DOHH2 (cell line): ENCODE results near the gene CYBA.
"Not testable (repeated sequence)": the region's sequence is repeated elsewhere in the genome, so short reads cannot be mapped to it uniquely, and the experiment has no call there.

ENCODE experiments used
- H3F3A ChIP-seq: fragments of 200-600 bp; sonication (generic), shearing (Covaris generic); 2 replicates; pipeline ENCODE4 v1.6.0; 2016; ENCODE audit warnings: antibody characterized with exemption, mild to moderate bottlenecking; ENCODE audit not compliant: control insufficient read depth, insufficient read depth
- H3K27ac ChIP-seq: fragments of 200-600 bp; sonication (generic); 2 replicates; pipeline ENCODE4 v1.5.1; 2014; ENCODE audit warnings: low read depth, mild to moderate bottlenecking, low read length, moderate library complexity
- H3K27me3 ChIP-seq: fragments of 200-600 bp; sonication (generic); 2 replicates; pipeline ENCODE4 v1.6.1; 2014; ENCODE audit warnings: mild to moderate bottlenecking, low read length, mixed read lengths; ENCODE audit not compliant: control insufficient read depth
- H3K36me3 ChIP-seq: fragments of 200-600 bp; sonication (generic); 2 replicates; pipeline ENCODE4 v1.6.1; 2014; ENCODE audit warnings: mild to moderate bottlenecking, low read length, moderate library complexity, mixed read lengths; ENCODE audit not compliant: control insufficient read depth
- H3K4me1 ChIP-seq: fragments of 200-600 bp; sonication (generic); 2 replicates; pipeline ENCODE4 v1.6.1; 2014; ENCODE audit warnings: mild to moderate bottlenecking, low read length, mixed read lengths; ENCODE audit not compliant: control insufficient read depth
- H3K4me2 ChIP-seq: fragments of 200-600 bp; sonication (generic); 2 replicates; pipeline ENCODE4 v1.6.0; 2014; ENCODE audit warnings: mild to moderate bottlenecking, low read length, moderate library complexity
- H3K4me3 ChIP-seq: fragments of 200-600 bp; sonication (generic); 2 replicates; pipeline ENCODE4 v1.5.1; 2014; ENCODE audit warnings: mild to moderate bottlenecking, low read length, mixed read lengths
- H3K79me2 ChIP-seq: fragments of 200-600 bp; sonication (generic); 2 replicates; pipeline ENCODE4 v1.6.1; 2014; ENCODE audit warnings: mild to moderate bottlenecking, low read length, mixed read lengths; ENCODE audit not compliant: control insufficient read depth
- H3K9me2 ChIP-seq: fragments of 200-600 bp; sonication (generic); replicated peaks from 2 replicates; pipeline ENCODE4 v1.6.1; 2014; ENCODE audit warnings: mild to moderate bottlenecking, low read length, mixed read lengths; ENCODE audit not compliant: control insufficient read depth
- H3K9me3 ChIP-seq: fragments of 200-600 bp; sonication (generic); 2 replicates; pipeline ENCODE4 v1.6.1; 2014; ENCODE audit warnings: antibody characterized with exemption, low read length, mixed read lengths; ENCODE audit not compliant: control insufficient read depth, insufficient read depth
- H4K20me1 ChIP-seq: fragments of 200-600 bp; sonication (generic); 2 replicates; pipeline ENCODE4 v1.6.0; 2014; ENCODE audit warnings: low read depth, mild to moderate bottlenecking, antibody characterized with exemption, low read length, moderate library complexity; ENCODE audit not compliant: control insufficient read depth, insufficient read depth
- CTCF ChIP-seq: fragments of 200-600 bp; sonication (generic); IDR thresholded peaks from one replicate; pipeline ENCODE4 v1.5.1; 2014; ENCODE audit warnings: antibody characterized with exemption, mild to moderate bottlenecking, low read depth, low read length; ENCODE audit not compliant: poor library complexity, severe bottlenecking
- EZH2phosphoT487 ChIP-seq: fragments of 200-600 bp; sonication (generic); IDR thresholded peaks from 2 replicates; pipeline ENCODE4 v1.6.1; 2017; ENCODE audit warnings: borderline replicate concordance, mild to moderate bottlenecking, antibody characterized with exemption, low read length, moderate library complexity, mixed read lengths

CYBA gene

GRCh38 chr16:88671806-88672205 is 21.0 kb upstream of the CYBA start:
- Histone ChIP-seq H3K9me2 (no peaks in the 10 kb centered on the region), H3K4me1 (peaks cover 7% of the 10 kb centered on the region; the same call in 1 of the 2 replicates)

GRCh38 chr16:88669980-88670379 is 19.1 kb upstream of the CYBA start:
- peaks cover 29% of the 10 kb centered on the region for H3K36me3 ChIP-seq
- no peak for TF ChIP-seq EZH2phosphoT487
- no peak for TF ChIP-seq CTCF
- H3K4me1 ChIP-seq, result peaks cover 23% of the 10 kb centered on the region
- no peaks in the 10 kb centered on the region for H3K27me3 ChIP-seq
- no peak overlapping the region for H3K27ac ChIP-seq
- no peak overlapping the region for H3K4me2 ChIP-seq
- H4K20me1 ChIP-seq, result no peaks in the 10 kb centered on the region
- no peaks in the 10 kb centered on the region for H3K9me3 ChIP-seq
- no peaks in the 10 kb centered on the region for H3K9me2 ChIP-seq
- peaks cover 12% of the 10 kb centered on the region for H3K79me2 ChIP-seq
- H3K4me3 ChIP-seq, result no peak overlapping the region
- peaks cover 7% of the 10 kb centered on the region for H3F3A ChIP-seq

More at GRCh38 chr16:88671806-88672205, 21.0 kb upstream of the CYBA start:
- Histone ChIP-seq H3K4me2 (no peak overlapping the region), H4K20me1 (no peaks in the 10 kb centered on the region), H3K4me3 (no peak overlapping the region), H3K36me3 (peaks cover 25% of the 10 kb centered on the region; the same call in 1 of the 2 replicates), H3F3A (no peaks in the 10 kb centered on the region), H3K9me3 (no peaks in the 10 kb centered on the region), H3K27me3 (no peaks in the 10 kb centered on the region), H3K79me2 (peaks cover 2% of the 10 kb centered on the region; the same call in 1 of the 2 replicates), H3K27ac (no peak overlapping the region)
- TF ChIP-seq EZH2phosphoT487, result no peak

- not testable (repeated sequence) for H3K9me3 ChIP-seq, H3K27me3 ChIP-seq, H4K20me1 ChIP-seq, H3K27ac ChIP-seq, H3K4me3 ChIP-seq, H3K4me2 ChIP-seq, H3K9me2 ChIP-seq
- Histone ChIP-seq H3K79me2 (peaks cover 12% of the 10 kb centered on the region), H3F3A (peaks cover 12% of the 10 kb centered on the region), H3K36me3 (peaks cover 29% of the 10 kb centered on the region), H3K4me1 (peaks cover 28% of the 10 kb centered on the region)
Observed at GRCh38 chr16:88669493-88669892, 18.6 kb upstream of the CYBA start.

- Histone ChIP-seq H4K20me1 (no peaks in the 10 kb centered on the region), H3K27ac (no peak overlapping the region), H3K9me3 (no peaks in the 10 kb centered on the region), H3F3A (peaks cover 12% of the 10 kb centered on the region), H3K79me2 (peaks cover 27% of the 10 kb centered on the region), H3K4me1 (peaks cover 33% of the 10 kb centered on the region), H3K4me3 (no peak overlapping the region), H3K36me3 (peaks cover 33% of the 10 kb centered on the region), H3K27me3 (no peaks in the 10 kb centered on the region), H3K9me2 (no peaks in the 10 kb centered on the region), H3K4me2 (no peak overlapping the region)
- TF ChIP-seq CTCF (no peak), EZH2phosphoT487 (no peak)
Observed at GRCh38 chr16:88667461-88667860, 16.6 kb upstream of the CYBA start.
